ENCODE measurements around the gene VPS9D1.

VPS9D1 gene

GRCh38 chr16:89764711-89765201 lies 44.1 kb upstream of the VPS9D1 start:
- no peaks in the 10 kb centered on the region for H3K9me3 ChIP-seq (ENCODE audit: insufficient read depth, low read length)
- peak overlapping the region; percentile 99 for H3K4me2 ChIP-seq (ENCODE audit: low read length)
- H2AFZ ChIP-seq (ENCODE audit: low read depth, low read length): no peak overlapping the region
- peak overlapping the region; percentile 74 for H3K4me3 ChIP-seq (ENCODE audit: low read length)
- H3K4me1 ChIP-seq (ENCODE audit: low read length): peaks cover 42% of the 10 kb centered on the region
- peak overlapping the region; percentile 96 for H3K27ac ChIP-seq (ENCODE audit: low read length)
- peaks cover 9% of the 10 kb centered on the region for H3K79me2 ChIP-seq (ENCODE audit: low read length)
- H3K27me3 ChIP-seq (ENCODE audit: low read depth, low read length): no peaks in the 10 kb centered on the region
- TF ChIP-seq EZH2phosphoT487 (IDR thresholded peaks at IDR 0.05; ENCODE audit: low read depth) (no peak), CTCF (IDR thresholded peaks at IDR 0.05; ENCODE audit: low read depth, low read length) (no peak)
- H4K20me1 ChIP-seq (ENCODE audit: insufficient read depth, low read length): no peaks in the 10 kb centered on the region
- peak overlapping the region; percentile 68 for H3K9ac ChIP-seq (ENCODE audit: low read length)
- peaks cover 76% of the 10 kb centered on the region for H3K36me3 ChIP-seq (replicated peaks; ENCODE audit: low read depth, low read length)

GRCh38 chr16:89761304-89761922 lies 40.7 kb upstream of the VPS9D1 start:
- H3K4me2 ChIP-seq (ENCODE audit: low read length): no peak overlapping the region
- peaks cover 24% of the 10 kb centered on the region for H3K79me2 ChIP-seq (ENCODE audit: low read length)
- no peak overlapping the region for H2AFZ ChIP-seq (ENCODE audit: low read depth, low read length)
- no peaks in the 10 kb centered on the region for H3K9me3 ChIP-seq (ENCODE audit: insufficient read depth, low read length)
- H3K27ac ChIP-seq (ENCODE audit: low read length): no peak overlapping the region
- no peak overlapping the region for H3K4me3 ChIP-seq (ENCODE audit: low read length)
- H3K9ac ChIP-seq (ENCODE audit: low read length): no peak overlapping the region
- H3K36me3 ChIP-seq (replicated peaks; ENCODE audit: low read depth, low read length): peaks cover 77% of the 10 kb centered on the region
- H3K27me3 ChIP-seq (ENCODE audit: low read depth, low read length): no peaks in the 10 kb centered on the region
- TF ChIP-seq CTCF (IDR thresholded peaks at IDR 0.05; ENCODE audit: low read depth, low read length) (no peak), EZH2phosphoT487 (IDR thresholded peaks at IDR 0.05; ENCODE audit: low read depth) (no peak)
- H4K20me1 ChIP-seq (ENCODE audit: insufficient read depth, low read length): no peaks in the 10 kb centered on the region
- H3K4me1 ChIP-seq (ENCODE audit: low read length): peaks cover 25% of the 10 kb centered on the region

- Histone ChIP-seq H3K79me2 (ENCODE audit: low read length) (peaks cover 35% of the 10 kb centered on the region), H3K36me3 (replicated peaks; ENCODE audit: low read depth, low read length) (peaks cover 74% of the 10 kb centered on the region)
These were observed 39.1 kb upstream of the VPS9D1 start for GRCh38 chr16:89759746-89760340.

More at GRCh38 chr16:89759746-89760340, 39.1 kb upstream of the VPS9D1 start:
- H3K9ac ChIP-seq (ENCODE audit: low read length): no peak overlapping the region
- no peak overlapping the region for H3K27ac ChIP-seq (ENCODE audit: low read length)
- H3K4me3 ChIP-seq (ENCODE audit: low read length): no peak overlapping the region
- no peaks in the 10 kb centered on the region for H4K20me1 ChIP-seq (ENCODE audit: insufficient read depth, low read length)
- no peaks in the 10 kb centered on the region for H3K9me3 ChIP-seq (ENCODE audit: insufficient read depth, low read length)
- H3K4me2 ChIP-seq (ENCODE audit: low read length): no peak overlapping the region
- peaks cover 16% of the 10 kb centered on the region for H3K4me1 ChIP-seq (ENCODE audit: low read length)
- no peak overlapping the region for H2AFZ ChIP-seq (ENCODE audit: low read depth, low read length)
- TF ChIP-seq EZH2phosphoT487 (IDR thresholded peaks at IDR 0.05; ENCODE audit: low read depth): no peak
- no peak for TF ChIP-seq CTCF (IDR thresholded peaks at IDR 0.05; ENCODE audit: low read depth, low read length)
- H3K27me3 ChIP-seq (ENCODE audit: low read depth, low read length): no peaks in the 10 kb centered on the region
